SU-DHL-6 (cell line): ENCODE measurements around the gene DNAJB2.

Source experiments
- EZH2phosphoT487 ChIP-seq: fragments of 200-600 bp; sonication (generic), shearing (Covaris generic); conservative IDR thresholded peaks from 2 replicates; pipeline ENCODE4 v1.6.1; 2018; ENCODE audit warnings: mild to moderate bottlenecking, antibody characterized with exemption, low read length, moderate library complexity, mixed read lengths
- TF ChIP-seq, protein P1 (sequence below): fragments of 200-600 bp; sonication (generic); IDR thresholded peaks from one replicate; pipeline ENCODE4 v1.5.1; 2017; ENCODE audit warnings: antibody characterized with exemption, mild to moderate bottlenecking, low read length, moderate library complexity; ENCODE audit not compliant: insufficient read depth, poor library complexity, severe bottlenecking

- TF ChIP-seq, protein P1, sequence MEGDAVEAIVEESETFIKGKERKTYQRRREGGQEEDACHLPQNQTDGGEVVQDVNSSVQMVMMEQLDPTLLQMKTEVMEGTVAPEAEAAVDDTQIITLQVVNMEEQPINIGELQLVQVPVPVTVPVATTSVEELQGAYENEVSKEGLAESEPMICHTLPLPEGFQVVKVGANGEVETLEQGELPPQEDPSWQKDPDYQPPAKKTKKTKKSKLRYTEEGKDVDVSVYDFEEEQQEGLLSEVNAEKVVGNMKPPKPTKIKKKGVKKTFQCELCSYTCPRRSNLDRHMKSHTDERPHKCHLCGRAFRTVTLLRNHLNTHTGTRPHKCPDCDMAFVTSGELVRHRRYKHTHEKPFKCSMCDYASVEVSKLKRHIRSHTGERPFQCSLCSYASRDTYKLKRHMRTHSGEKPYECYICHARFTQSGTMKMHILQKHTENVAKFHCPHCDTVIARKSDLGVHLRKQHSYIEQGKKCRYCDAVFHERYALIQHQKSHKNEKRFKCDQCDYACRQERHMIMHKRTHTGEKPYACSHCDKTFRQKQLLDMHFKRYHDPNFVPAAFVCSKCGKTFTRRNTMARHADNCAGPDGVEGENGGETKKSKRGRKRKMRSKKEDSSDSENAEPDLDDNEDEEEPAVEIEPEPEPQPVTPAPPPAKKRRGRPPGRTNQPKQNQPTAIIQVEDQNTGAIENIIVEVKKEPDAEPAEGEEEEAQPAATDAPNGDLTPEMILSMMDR, result no peak
- TF ChIP-seq EZH2phosphoT487, result no peak
These were observed 25.2 kb upstream of the DNAJB2 start, which contains the start of gene TUBA4A for GRCh38 chr2:219253753-219254589.
